GM12878 (cell line): ENCODE data around the gene SSH3. TPM values are rescaled to one million over a fixed set of nuclear protein-coding genes. Genes with fewer than 3 reads are reported as not detected.

Experiments
- ATAC-seq: fragments of 200-7000 bp; cut with Tn5 transposase; 3 replicates; pipeline ENCODE4 v1.9.1; 2020; ENCODE audit warnings: mild to moderate bottlenecking, moderate library complexity
- BruUV-seq: library from RNA; stranded (reverse); fragments of 400-500 nt; replicated peaks from 2 replicates; lab custom pipeline; 2021; lab: Mats Ljungman, UMichigan
- CTCF ChIA-PET: fragments of 300-600 bp; sonication (Branson Sonifier 250); formaldehyde crosslinking; extraction: SDS; loops from one replicate; lab custom pipeline; 2021; ENCODE audit warnings: inconsistent platforms; lab: Yijun Ruan, JAX
- POLR2A ChIA-PET: fragments of 350-600 bp; formaldehyde crosslinking; extraction: SDS; loops from one replicate; lab custom pipeline; 2021; ENCODE audit warnings: inconsistent platforms; lab: Charles Lee
- RAD21 ChIA-PET: fragments of 300-600 bp; sonication (Branson Sonifier 250); formaldehyde crosslinking; loops from one replicate; lab custom pipeline; 2023; ENCODE audit warnings: antibody characterized with exemption; ENCODE audit not compliant: unreplicated experiment; lab: Charles Lee
- SMC1A ChIA-PET: fragments of 300-600 bp; sonication (Branson Sonifier 250); formaldehyde crosslinking; loops from one replicate; lab custom pipeline; 2023; ENCODE audit not compliant: unreplicated experiment, uncharacterized antibody; lab: Charles Lee
- DNase-seq: peaks from one replicate; pipeline ENCODE4 v3.0.0-alpha.2; 2011; ENCODE audit warnings: low read depth, low spot score
- FAIRE-seq: peaks from 3 replicates; lab custom pipeline; 2011; peaks lifted over from hg19 to GRCh38; lab: Jason Lieb, UNC
- H2AFZ ChIP-seq: 2 replicates; pipeline ENCODE4 v1.6.0; 2011; ENCODE audit warnings: low read depth, low read length, control low read depth; ENCODE audit not compliant: control insufficient read depth
- H3K27ac ChIP-seq: 2 replicates; pipeline ENCODE4 v1.5.1; 2011; ENCODE audit warnings: control low read depth; ENCODE audit not compliant: control insufficient read depth, insufficient read depth
- H3K27me3 ChIP-seq, 2 experiments: replicated peaks in 1 of 2; 2 replicates each; pipeline versions ENCODE4 v1.6.0 to v1.6.1; 2011; ENCODE audit warnings: low read length in 1 of 2; ENCODE audit not compliant: control insufficient read depth in 2 of 2, insufficient read depth in 2 of 2
- H3K36me3 ChIP-seq, 2 experiments: 2 replicates each; pipeline ENCODE4 v1.5.1; 2011; ENCODE audit warnings: low read length in 1 of 2; ENCODE audit not compliant: control insufficient read depth in 2 of 2, insufficient read depth in 2 of 2
- H3K4me1 ChIP-seq: 2 replicates; pipeline ENCODE4 v1.6.1; 2011; ENCODE audit warnings: mild to moderate bottlenecking, low read length, moderate library complexity, mixed read lengths; ENCODE audit not compliant: control insufficient read depth, insufficient read depth
- H3K4me2 ChIP-seq: 2 replicates; pipeline ENCODE4 v1.6.0; 2011; ENCODE audit warnings: control low read depth; ENCODE audit not compliant: control insufficient read depth, insufficient read depth
- H3K4me3 ChIP-seq: fragments of 200-600 bp; sonication (generic); 2 replicates; pipeline ENCODE4 v1.5.1; 2016
- H3K79me2 ChIP-seq: 2 replicates; pipeline ENCODE4 v1.6.0; 2011; ENCODE audit warnings: low read length; ENCODE audit not compliant: control insufficient read depth, insufficient read depth
- H3K9ac ChIP-seq: 2 replicates; pipeline ENCODE4 v1.8.0; 2011; ENCODE audit warnings: low read length, control low read depth, mixed read lengths; ENCODE audit not compliant: control insufficient read depth, insufficient read depth
- H3K9me3 ChIP-seq: replicated peaks from 3 replicates; pipeline ENCODE4 v1.5.1; 2011; ENCODE audit warnings: mild to moderate bottlenecking, low read length; ENCODE audit not compliant: control insufficient read depth, insufficient read depth
- H4K20me1 ChIP-seq: 2 replicates; pipeline ENCODE4 v1.6.0; 2011; ENCODE audit not compliant: control insufficient read depth, insufficient read depth
- EED ChIP-seq: sonication (generic); IDR thresholded peaks from 2 replicates; pipeline ENCODE4 v1.6.1; 2016; ENCODE audit warnings: antibody characterized with exemption, low read depth
- FOXK2 ChIP-seq: fragments of 450-650 bp; IDR thresholded peaks from 2 replicates; pipeline ENCODE4 v1.6.1; 2017; ENCODE audit warnings: mild to moderate bottlenecking, moderate library complexity
- IKZF1 ChIP-seq: fragments of 450-650 bp; conservative IDR thresholded peaks from 2 replicates; pipeline ENCODE4 v1.6.1; 2017; ENCODE audit warnings: antibody characterized with exemption, mild to moderate bottlenecking
- IKZF2 ChIP-seq, 2 experiments: fragments of 450-650 bp; IDR thresholded peaks; 2 replicates each; pipeline ENCODE4 v1.6.1; 2017; ENCODE audit warnings: mild to moderate bottlenecking in 2 of 2, moderate library complexity in 2 of 2
- JUNB ChIP-seq: IDR thresholded peaks from 2 replicates; pipeline ENCODE4 v1.6.1; 2016; ENCODE audit warnings: antibody characterized with exemption, mild to moderate bottlenecking
- PKNOX1 ChIP-seq: fragments of 450-650 bp; IDR thresholded peaks from 2 replicates; pipeline ENCODE4 v1.6.1; 2016; ENCODE audit warnings: mild to moderate bottlenecking
- RB1 ChIP-seq: fragments of 450-650 bp; formaldehyde crosslinking; IDR thresholded peaks from 2 replicates; pipeline ENCODE4 v1.6.1; 2017; ENCODE audit warnings: mild to moderate bottlenecking, borderline replicate concordance
- SIN3A ChIP-seq: IDR thresholded peaks from 2 replicates; pipeline ENCODE4 v1.6.1; 2012; ENCODE audit warnings: low read depth, low read length, improper control_type of control experiment
- USF1 ChIP-seq: IDR thresholded peaks from 2 replicates; pipeline ENCODE4 v1.6.1; 2011; ENCODE audit warnings: borderline replicate concordance, low read depth, mild to moderate bottlenecking, moderate library complexity, mixed read lengths, low read length; ENCODE audit not compliant: insufficient read depth; ENCODE audit errors: extremely low read length
- ZBTB40 ChIP-seq: fragments of 450-650 bp; IDR thresholded peaks from 2 replicates; pipeline ENCODE4 v1.6.1; 2016; ENCODE audit warnings: mild to moderate bottlenecking, moderate library complexity, borderline replicate concordance
- ZNF592 ChIP-seq: fragments of 450-650 bp; IDR thresholded peaks from 2 replicates; pipeline ENCODE4 v1.6.1; 2017; ENCODE audit warnings: mild to moderate bottlenecking, moderate library complexity
- WGBS: methylation state at CpG from one replicate; pipeline ENCODE4 v1.1.6; 2016; ENCODE audit warnings: low lambda C conversion rate; ENCODE audit not compliant: insufficient replicate concordance, insufficient coverage; ENCODE audit errors: missing lambda C conversion rate; 5-methylcytosine and 5-hydroxymethylcytosine counted together
- in situ Hi-C: fragments of 300-500 bp; cut with MboI; formaldehyde crosslinking; loops from 9 replicates; pipeline ENCODE4 v1.14.3; 2018; ENCODE audit warnings: mixed read lengths
- intact Hi-C: fragments of 100-400 bp; cut with micrococcal nuclease; formaldehyde crosslinking; loops from one replicate; pipeline ENCODE4 v1.14.2; 2022; ENCODE audit not compliant: unreplicated experiment
- polyA plus RNA-seq, 11 experiments: library from polyadenylated mRNA; depleted of rRNA in 4 of 11; unstranded in 6 of 11; stranded (reverse) in 5 of 11; fragments of >200 nt; fragmentation: Nextera tagmentation in 4 of 11; fragmentation: Illumina TruSeq in 1 of 11; extraction: Ambion mirVana in 4 of 11; extraction: Trizol in 1 of 11; gene quantifications; 1 replicate in 1 of 11; 2 replicates in 10 of 11; pipeline versions ENCODE4 v1.2.1 to v1.2.3, GENCODE V29; 2011 to 2016; ENCODE audit warnings: inconsistent platforms in 2 of 11, missing spikeins in 2 of 11, low read depth in 1 of 11
- total RNA-seq, 4 experiments: library from RNA; depleted of rRNA in 3 of 4; stranded (reverse); fragments of >200 nt in 3 of 4; fragmentation: Illumina TruSeq in 1 of 4; extraction: Trizol in 1 of 4; gene quantifications; 2 replicates each; pipeline versions ENCODE4 v1.2.1 to v1.2.3, GENCODE V29; 2013 to 2021

The SSH3 gene
- total and polyA plus RNA-seq, 10 of the 15 experiments (the other 5 are each of a cell fraction or from before 2014, with no cell fraction given) = 0.05 to 0.83 (median 0.28) TPM; not detected in 3

- Histone ChIP-seq H2AFZ (no peak overlapping the region), H3K9ac (no peak overlapping the region), H3K9me3 (no peaks in the 10 kb centered on the region), H3K27ac (no peak overlapping the region), H3K36me3 (no peaks in the 10 kb centered on the region), H4K20me1 (no peaks in the 10 kb centered on the region), H3K4me1 (peaks cover 58% of the 10 kb centered on the region), H3K4me2 (no peak overlapping the region), H3K4me3 (no peak overlapping the region), H3K27me3 (no peaks in the 10 kb centered on the region), H3K79me2 (peaks cover 18% of the 10 kb centered on the region)
- BruUV-seq = no TSS peak
- CTCF ChIA-PET = interaction anchor here (0.6 to 26.2 kb wide), 11 partner anchors 9 to 317 kb away, joined by 3 to 1301 read pairs (median 35); partner anchors contain the start of genes CLCF1, POLD4 and RAD9A
- intact Hi-C loops (no loop called here), in situ Hi-C loops (no loop called here)
- WGBS = 9% methylated on average over 11 of the region's 11 CpGs
- SMC1A ChIA-PET = interaction anchor here (0.6 to 15.8 kb wide), 10 partner anchors 6 to 88 kb away, joined by 3 to 646 read pairs (median 10); partner anchors contain the start of genes CLCF1 and POLD4
- no peak for FAIRE-seq
- POLR2A ChIA-PET = interaction anchor here (0.7 to 11.4 kb wide), 3 partner anchors 31 to 118 kb away, joined by 3 to 183 read pairs (median 50); no protein-coding TSS in a partner anchor
- RAD21 ChIA-PET = interaction anchor here (3.2 to 10.1 kb wide), 5 partner anchors 7 to 34 kb away, joined by 25 to 525 read pairs (median 102); partner anchors contain the start of genes CLCF1 and POLD4
- ATAC-seq = no peak
- DNase-seq = no peak
- TF ChIP-seq PKNOX1 (peak; percentile 85), EED (peak; percentile 54; the same call in 1 of the 2 replicates), USF1 (no peak), SIN3A (no peak), IKZF2 (IDR thresholded peaks at IDR 0.05) (peak; percentile 57 to 64), ZNF592 (no peak), FOXK2 (no peak), RB1 (no peak), ZBTB40 (no peak), IKZF1 (peak; percentile 60), JUNB (peak; percentile 30; the same call in 1 of the 2 replicates)
Observed at GRCh38 chr11:67347964-67348749, 44.8 kb downstream of the SSH3 start.
